Amygdala (tissue), 56 donors: Measurements from ENCODE around the gene SH2D5.
A peak's percentile ranks its signal among the peaks of the same experiment; 100 is the strongest.

Experiments
- DNase-seq, 56 donors: peaks; one replicate each; lab custom pipeline; 2025; lab: John Stamatoyannopoulos, UW

The SH2D5 gene

GRCh38 chr1:20732588-20733359 lies at the start of gene SH2D5:
TSS of gene SH2D5 (minus strand) at chr1:20732703. CDS start at chr1:20728044, 4,659 bp downstream.
- DNase-seq: peak in 38 of 56 donors; percentile 19 to 78 (median 51)

DNA sequence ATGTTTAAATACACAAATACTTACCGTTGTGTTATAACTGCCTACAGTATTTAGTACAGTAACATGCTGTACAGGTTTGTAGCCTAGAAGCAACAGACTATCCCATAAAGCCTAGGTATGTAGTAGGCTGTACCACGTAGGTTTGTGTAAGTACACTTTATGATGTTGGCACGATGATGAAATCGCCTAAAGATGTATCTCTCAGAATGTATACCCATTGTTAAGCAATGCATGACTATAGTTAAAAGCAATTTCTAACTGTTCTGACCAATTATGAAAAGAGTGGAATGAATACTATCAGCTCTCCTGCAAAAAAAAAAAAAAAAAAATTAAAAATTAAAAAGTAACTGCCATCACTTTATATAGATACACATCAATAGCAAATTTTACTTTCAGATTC lies 43.2 kb upstream of the SH2D5 start:
- no peak for DNase-seq

- no peak for DNase-seq
These were observed 39.3 kb upstream of the SH2D5 start for GRCh38 chr1:20771780-20772179.

- DNase-seq: no peak
These were observed 38.0 kb upstream of the SH2D5 start for GRCh38 chr1:20770314-20771087.

DNA sequence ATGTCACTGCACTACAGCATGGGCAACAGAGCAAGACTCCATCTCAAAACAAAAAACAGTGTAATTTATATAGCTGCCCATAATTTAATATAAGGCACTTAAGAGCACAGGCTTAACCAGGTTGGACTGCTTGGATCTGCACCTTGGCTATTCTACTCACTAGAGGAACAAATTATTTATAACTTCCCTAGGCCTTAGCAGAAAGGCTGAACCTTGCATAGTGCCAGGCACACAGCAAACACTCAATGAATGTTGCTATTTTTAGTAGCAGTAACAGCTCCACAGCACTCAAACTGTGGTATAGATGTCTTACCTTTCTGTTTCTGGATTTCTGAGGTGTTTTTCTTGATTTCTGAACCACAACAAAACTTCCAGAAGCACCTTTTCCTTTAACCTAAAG lies 34.8 kb upstream of the SH2D5 start:
- DNase-seq: no peak

- DNase-seq: no peak
These were observed 30.9 kb upstream of the SH2D5 start for GRCh38 chr1:20763417-20763816.

GRCh38 chr1:20760322-20760721 lies 27.8 kb upstream of the SH2D5 start:
- DNase-seq: no peak

DNA sequence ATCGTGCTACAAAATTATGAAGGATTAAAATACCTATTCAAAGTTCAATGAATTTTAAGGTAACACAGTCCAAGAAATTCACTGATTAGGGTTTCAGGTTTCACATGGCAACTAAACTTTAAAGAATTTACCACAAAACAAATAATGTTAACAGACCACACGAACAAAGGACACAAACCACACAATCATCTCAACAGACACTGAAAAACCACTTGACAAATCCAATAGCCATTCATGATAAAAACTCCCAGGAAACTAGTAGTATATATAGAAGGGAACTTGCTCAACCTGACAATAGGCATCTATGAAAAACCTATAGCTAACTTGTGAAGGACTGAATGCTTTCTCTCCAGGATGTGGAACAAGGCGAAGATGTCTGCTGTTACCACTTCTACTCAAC lies 21.1 kb upstream of the SH2D5 start:
- DNase-seq: no peak

DNA sequence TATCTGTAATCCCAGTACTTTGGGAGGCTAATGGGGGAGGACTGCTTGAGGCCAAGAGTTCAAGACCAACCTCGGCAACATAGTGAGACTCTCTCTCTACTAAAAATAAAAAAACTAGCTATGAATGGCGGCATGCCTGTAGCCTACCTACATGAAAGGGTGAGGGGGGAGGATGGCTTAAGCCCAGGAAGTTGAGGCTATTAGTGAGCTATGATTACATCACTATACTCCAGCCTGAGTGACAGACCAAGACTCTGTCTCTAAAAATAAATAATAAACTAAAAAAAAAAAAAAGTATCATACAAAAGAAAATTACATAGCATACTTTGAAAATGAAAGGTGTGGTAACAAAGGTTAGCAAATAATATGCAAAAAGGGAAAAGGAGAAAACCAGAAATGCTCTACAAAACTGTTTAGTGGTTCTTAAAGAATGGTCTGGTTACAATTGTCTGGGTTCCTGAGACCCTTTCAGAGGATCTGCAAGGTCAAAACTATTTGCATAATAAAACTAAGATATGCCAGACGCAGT lies 19.0 kb upstream of the SH2D5 start:
- no peak for DNase-seq

GRCh38 chr1:20742671-20743070 lies 10.2 kb upstream of the SH2D5 start:
- no peak for DNase-seq

GRCh38 chr1:20740781-20741180 lies 8.3 kb upstream of the SH2D5 start:
- no peak for DNase-seq

- DNase-seq: no peak
These were observed 6.7 kb upstream of the SH2D5 start for GRCh38 chr1:20739225-20739624.

GRCh38 chr1:20735581-20736111 lies 3.1 kb upstream of the SH2D5 start:
- DNase-seq: peak in 3 of 56 donors; percentile 8 to 47 (median 17)

DNA sequence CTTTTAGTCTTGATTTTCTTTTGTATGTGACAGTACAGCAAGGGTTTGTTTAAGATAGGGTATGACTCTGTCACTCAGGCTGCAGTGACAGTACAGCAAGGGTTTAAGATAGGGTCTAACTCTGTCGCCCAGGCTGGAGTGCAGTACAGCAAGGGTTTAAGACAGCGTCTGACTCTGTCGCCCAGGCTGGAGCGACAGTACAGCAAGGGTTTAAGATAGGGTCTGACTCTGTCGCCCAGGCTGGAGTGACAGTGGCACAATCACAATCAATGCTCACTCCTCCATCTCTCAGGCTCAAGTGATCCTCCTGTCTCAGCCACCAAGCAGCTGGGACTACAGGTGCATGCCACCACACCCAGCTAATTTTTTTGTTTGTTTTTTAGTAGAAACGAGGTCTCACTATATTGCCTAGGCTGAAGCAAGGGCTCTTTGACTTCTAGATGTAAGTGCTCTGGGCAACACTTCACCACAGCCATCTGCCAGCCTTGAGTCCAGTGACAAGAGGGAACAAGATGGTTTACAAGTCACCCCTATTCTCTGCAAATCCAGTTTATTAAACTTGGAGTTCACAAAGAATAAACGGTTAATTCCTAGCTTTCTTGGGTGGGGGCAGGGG lies 965 bp upstream of the SH2D5 start:
- peak in 1 of 56 donors; percentile 12 for DNase-seq

DNA sequence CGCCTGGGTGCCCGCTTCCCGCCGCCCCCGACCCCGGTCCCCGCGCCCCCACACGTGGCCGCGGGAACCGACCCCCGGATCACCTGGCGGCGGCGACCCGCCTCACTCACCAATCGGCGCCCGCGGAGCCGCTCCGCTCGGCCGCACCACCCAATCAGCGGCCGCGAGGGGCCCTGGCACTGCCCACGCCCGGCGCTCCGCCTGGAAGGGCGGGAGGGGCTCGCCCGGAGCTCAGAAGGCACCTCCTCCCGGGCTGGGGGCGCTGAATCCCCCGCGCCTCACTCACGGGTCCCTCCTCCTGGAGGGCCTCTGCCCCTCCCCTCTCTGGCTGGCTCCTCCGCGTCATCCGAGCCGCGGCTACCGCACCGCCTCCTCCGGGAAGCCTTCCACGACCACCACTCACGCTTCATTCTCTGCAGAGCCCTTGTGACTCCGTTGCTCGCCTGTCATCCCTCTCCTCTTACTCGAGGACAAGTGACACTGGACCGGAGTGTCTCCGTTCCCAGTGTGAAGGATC lies 374 bp downstream of the SH2D5 start:
- DNase-seq: peak in 33 of 56 donors; percentile 14 to 71 (median 49)

GRCh38 chr1:20731057-20731991 lies 1.2 kb downstream of the SH2D5 start:
- no peak for DNase-seq

GRCh38 chr1:20730690-20731056 lies 1.8 kb downstream of the SH2D5 start:
- no peak for DNase-seq

GRCh38 chr1:20729990-20730689 lies 2.4 kb downstream of the SH2D5 start:
- DNase-seq: no peak
